Body of pancreas (tissue), 4 donors: ENCODE measurements around the gene ACCS.

Experiments
- POLR2A ChIP-seq, 3 donors: fragments of 450-650 bp; IDR thresholded peaks; one replicate each; pipeline ENCODE4 v1.6.1; 2016; ENCODE audit warnings: antibody characterized with exemption in 3 of 3, mild to moderate bottlenecking in 2 of 3
- TF ChIP-seq, protein P1 (sequence below), 7 experiments: fragments of 450-650 bp in 4 of 7; fragments of 200-600 bp in 3 of 7; sonication (generic) in 3 of 7; IDR thresholded peaks; one replicate each; pipeline ENCODE4 v1.5.1; 2016 to 2019; ENCODE audit warnings: antibody characterized with exemption in 7 of 7

- TF ChIP-seq, protein P1, sequence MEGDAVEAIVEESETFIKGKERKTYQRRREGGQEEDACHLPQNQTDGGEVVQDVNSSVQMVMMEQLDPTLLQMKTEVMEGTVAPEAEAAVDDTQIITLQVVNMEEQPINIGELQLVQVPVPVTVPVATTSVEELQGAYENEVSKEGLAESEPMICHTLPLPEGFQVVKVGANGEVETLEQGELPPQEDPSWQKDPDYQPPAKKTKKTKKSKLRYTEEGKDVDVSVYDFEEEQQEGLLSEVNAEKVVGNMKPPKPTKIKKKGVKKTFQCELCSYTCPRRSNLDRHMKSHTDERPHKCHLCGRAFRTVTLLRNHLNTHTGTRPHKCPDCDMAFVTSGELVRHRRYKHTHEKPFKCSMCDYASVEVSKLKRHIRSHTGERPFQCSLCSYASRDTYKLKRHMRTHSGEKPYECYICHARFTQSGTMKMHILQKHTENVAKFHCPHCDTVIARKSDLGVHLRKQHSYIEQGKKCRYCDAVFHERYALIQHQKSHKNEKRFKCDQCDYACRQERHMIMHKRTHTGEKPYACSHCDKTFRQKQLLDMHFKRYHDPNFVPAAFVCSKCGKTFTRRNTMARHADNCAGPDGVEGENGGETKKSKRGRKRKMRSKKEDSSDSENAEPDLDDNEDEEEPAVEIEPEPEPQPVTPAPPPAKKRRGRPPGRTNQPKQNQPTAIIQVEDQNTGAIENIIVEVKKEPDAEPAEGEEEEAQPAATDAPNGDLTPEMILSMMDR (IDR thresholded peaks at IDR 0.05), result peak; percentile 8 to 49 (median 45)
- no peak for TF ChIP-seq POLR2A (IDR thresholded peaks at IDR 0.05)
These were observed 67.4 kb downstream of the ACCS start for GRCh38 chr11:44133335-44133946.
